Renal cortical epithelial cell (primary cell): Measurements from ENCODE around the gene ANKS1A. TPM values are rescaled to one million over a fixed set of nuclear protein-coding genes. Genes with fewer than 3 reads are reported as not detected.
"Not testable (repeated sequence)": the region's sequence is repeated elsewhere in the genome, so short reads cannot be mapped to it uniquely, and the experiment has no call there.

Experiments used
- DNase-seq: peaks from one replicate; pipeline ENCODE4 v3.0.0-alpha.2; 2011; ENCODE audit warnings: low read depth
- total RNA-seq: library from RNA; depleted of rRNA; stranded (reverse); fragments of >200 nt; gene quantifications from 2 replicates; pipeline ENCODE4 v1.2.3, GENCODE V29; 2014

Gene ANKS1A
- total RNA-seq, 1 donor from 2014 or later, result 24.5 TPM

DNA sequence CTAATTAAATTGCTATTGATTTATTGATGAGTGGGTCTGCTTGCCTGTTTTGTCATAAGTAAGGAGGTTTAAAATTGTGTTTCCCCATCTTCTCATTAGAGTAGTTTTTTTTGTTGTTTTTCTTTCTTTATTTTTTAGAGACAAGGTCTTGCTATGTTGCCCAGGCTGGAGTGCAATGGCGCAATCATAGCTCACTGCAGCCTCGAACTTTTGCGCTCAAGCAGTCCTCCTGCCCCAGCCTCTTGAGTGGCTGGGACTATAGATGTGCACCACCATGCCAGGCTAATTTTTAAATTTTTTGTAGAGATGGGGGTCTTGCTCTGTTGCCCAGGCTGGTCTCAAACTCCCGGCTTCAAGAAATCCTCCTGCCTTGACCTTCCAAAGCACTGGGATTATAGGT, 31.0 kb downstream of the ANKS1A start:
- no peak for DNase-seq

- peak; percentile 89 for DNase-seq
Observed at GRCh38 chr6:34922177-34922663, 33.2 kb downstream of the ANKS1A start.

DNA sequence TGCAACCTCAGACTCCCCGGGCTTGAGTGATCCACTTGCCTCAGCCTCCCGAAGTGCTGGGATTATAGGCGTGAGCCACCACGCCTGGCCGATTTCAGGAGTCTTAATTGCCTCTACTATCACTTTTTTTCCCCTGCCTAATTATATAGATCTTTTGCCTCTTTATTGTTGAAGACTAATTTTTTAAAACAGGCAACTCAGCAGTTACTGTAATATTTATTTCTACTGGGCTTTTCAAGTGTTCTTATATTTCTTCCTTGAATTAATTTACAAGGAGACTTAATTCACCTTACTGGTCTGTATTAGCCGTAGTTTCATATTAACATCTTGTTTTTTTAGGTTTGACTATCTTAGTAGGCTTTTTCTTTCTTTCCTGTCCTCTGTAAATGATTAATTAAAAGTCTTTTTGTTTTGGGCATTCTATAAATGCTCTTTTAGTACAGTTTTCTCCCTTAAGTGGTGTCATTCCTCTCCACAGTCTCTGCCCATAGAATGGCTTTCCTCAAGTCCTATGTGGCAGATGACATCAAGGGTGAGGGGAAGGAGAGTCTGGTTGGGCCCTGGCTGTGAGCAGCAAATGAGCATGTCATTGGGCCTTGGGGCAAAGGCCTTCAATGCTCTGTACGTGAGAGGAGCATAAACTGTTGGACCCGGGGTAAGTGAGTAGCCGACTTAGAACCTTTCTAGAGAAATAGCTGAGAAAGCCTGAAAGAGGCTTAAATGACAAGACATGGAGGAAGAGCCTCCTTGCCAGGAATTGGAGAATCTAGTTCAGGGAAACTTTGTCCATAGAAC, 36.0 kb downstream of the ANKS1A start:
- peak; percentile 59 for DNase-seq

DNA sequence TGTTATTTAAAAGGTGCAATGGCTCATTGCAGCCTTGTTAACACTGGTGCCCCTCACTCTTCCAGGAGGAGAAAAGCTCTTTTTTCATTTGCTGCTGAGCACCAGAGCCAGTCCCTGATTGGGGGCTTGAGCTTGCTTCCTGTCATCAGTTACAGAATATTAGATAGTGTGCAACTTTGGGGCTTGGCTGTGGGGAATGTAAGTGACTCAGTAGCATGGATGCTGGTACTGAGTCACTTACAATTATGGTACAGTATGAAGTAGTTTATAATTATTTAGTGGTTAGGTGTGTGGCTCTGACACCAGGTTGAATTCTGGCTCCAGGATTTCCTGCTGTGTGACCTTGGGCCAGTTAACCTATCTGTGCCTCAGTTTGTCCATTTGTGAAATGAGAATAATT, 37.6 kb downstream of the ANKS1A start:
- peak; percentile 76 for DNase-seq

GRCh38 chr6:34928220-34928619, 39.2 kb downstream of the ANKS1A start:
- DNase-seq, result no peak

GRCh38 chr6:34928695-34929094, 39.6 kb downstream of the ANKS1A start:
- DNase-seq, result no peak

- no peak for DNase-seq
Observed at GRCh38 chr6:34929241-34929978, 40.4 kb downstream of the ANKS1A start.

DNA sequence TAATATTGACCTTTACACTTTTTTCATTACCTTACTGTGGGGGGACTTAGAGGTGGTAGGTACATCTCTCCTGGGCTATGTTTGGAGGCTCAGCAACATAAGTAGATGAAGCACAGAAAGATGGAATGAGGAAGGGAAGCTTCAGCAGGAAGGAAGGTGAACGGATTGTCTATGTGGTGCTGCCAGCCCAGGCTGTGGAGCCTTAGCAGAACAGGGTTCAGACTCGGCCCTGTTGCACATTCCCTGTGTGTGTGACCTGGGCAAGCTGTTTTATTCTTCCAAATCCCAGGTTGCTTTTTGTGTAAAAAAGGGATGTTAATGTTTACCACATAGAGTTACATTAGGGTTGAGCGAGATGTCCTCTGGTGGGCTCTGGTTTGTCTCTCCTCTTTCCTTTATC, 41.2 kb downstream of the ANKS1A start:
- no peak for DNase-seq

DNA sequence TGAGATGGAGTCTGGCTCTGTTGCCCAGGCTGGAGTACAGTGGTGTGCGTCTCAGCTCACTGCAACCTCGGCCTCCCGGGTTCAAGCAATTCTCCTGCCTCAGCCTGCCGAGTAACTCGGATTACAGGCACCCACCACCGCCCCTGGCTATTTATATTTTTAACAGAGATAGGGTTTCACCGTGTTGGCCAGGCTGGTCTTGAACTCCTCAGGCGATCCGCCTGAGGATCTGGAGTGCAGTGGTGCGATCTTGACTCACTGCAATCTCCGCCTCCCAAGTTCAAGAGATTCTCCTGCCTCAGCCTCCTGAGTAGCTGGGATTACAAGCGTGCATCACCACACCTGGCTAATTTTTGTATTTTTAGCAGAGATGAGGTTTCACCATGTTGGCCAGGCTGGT, 43.1 kb downstream of the ANKS1A start:
- not testable (repeated sequence) for DNase-seq

GRCh38 chr6:34934516-34934915, 45.5 kb downstream of the ANKS1A start:
- DNase-seq, result peak; percentile 37

DNA sequence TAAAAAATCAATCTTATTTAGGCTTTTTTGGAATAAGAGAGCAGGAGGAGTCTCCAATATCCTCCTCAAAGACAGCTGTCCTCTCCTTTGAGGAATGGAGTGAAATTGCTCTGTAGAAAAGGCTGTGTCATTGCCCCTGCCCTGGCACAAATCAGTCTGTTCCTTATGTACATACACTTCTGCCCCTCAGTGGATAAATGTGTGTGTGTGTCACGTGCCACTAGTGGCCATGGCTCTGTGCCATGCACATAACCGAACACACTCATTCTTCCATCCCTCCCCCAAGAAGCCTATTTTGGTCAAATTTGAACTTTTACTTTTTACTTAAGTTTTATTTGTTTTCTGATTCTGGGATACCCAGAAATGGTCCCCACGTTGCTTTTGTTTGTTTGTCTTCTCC, 49.2 kb downstream of the ANKS1A start:
- no peak for DNase-seq

DNA sequence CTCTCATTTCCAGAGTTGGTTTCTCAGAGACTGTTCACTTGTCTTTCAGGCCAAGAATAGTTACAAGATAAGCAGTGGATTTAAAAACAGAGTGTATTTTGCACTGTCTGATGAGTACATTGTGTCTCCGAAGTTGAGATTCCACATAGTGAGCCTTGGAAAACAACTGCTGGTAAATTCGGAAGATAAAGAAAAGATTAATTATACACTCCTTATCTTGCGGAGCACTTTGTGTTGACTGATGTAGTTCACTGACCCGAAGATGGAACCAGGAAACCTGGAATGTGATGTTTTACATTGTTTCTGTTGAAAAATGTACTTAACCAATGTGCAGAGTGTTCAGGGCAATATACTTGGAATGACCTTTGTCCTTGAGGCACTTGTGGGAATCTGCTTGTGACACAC, 51.0 kb downstream of the ANKS1A start:
- no peak for DNase-seq

DNA sequence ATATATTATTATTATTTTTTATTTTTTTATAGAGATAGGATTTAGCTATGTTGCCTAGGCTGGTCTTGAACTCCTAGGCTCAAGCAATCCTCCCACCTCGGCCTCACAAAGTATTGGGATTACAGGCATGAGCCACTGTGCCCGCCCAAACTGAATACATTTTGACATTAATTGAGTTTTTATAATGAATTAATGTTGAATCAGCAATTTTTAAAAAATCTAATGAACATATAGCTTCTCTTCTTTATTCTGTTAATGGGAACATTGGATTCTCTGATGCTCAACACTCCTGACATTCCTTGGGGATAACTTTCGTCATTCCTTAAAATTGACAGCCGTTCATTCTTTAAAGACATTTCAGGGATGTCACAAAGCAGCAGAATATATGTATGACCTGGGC, 52.4 kb downstream of the ANKS1A start:
- no peak for DNase-seq

GRCh38 chr6:34945317-34945716, 56.3 kb downstream of the ANKS1A start:
- no peak for DNase-seq

DNA sequence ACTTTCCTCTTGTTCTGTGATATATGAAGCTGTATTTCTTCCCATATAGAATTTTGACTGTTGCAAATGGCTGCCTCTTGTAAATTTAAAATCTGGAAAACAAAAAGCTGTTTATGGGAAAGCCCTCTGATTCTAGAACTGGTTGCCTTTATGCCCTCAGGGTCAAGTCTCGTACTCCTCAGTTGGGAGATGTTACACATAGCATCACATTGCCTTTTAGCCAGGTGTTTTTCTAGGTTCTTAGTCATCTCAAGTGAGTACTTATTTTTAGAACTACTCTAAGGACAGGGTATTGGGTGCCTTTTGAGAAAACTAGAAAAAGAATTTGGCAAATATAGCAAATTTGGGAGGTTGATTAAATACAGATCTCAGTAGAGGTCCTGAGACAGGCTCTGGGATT, 58.5 kb downstream of the ANKS1A start:
- DNase-seq, result no peak

- no peak for DNase-seq
Observed at GRCh38 chr6:34949636-34950035, 60.6 kb downstream of the ANKS1A start.

DNA sequence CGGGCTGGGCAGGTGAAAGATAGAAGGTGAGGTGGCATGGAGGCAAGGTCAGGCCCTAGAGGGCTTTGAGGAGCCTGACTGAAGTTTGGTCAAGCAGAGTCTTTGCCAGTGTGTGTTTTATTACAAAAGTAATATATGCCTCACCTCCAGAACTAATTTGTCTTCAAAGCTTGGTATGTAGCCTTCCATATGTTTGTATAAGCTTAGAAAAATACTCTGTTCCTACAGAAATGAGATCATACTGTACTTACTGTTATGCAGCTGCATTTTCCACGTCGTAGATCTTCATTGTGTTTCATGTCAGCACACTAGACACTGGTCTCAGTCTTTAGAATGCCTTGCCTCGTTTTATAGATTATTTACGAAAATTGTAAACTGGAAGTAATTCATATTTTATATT, 61.8 kb downstream of the ANKS1A start:
- no peak for DNase-seq

DNA sequence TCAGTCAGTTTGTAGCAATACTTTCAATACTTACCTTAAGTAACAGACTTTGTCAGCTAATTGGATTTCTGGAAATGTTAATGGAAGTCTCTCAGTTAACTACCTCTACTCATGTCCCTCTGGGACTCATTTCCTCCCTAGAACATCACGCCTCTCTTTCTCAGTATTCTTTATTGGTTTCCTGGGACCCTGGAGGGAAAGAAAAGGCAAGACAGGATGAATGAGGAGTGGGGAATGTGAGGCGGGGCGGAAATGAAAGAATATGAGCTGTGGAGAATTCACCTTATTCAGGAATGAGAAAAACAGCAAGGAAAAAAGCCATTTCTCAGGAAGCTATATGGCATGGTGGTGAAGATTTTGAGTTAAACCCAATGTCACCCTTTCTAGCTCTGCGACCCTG, 62.7 kb downstream of the ANKS1A start:
- no peak for DNase-seq

DNA sequence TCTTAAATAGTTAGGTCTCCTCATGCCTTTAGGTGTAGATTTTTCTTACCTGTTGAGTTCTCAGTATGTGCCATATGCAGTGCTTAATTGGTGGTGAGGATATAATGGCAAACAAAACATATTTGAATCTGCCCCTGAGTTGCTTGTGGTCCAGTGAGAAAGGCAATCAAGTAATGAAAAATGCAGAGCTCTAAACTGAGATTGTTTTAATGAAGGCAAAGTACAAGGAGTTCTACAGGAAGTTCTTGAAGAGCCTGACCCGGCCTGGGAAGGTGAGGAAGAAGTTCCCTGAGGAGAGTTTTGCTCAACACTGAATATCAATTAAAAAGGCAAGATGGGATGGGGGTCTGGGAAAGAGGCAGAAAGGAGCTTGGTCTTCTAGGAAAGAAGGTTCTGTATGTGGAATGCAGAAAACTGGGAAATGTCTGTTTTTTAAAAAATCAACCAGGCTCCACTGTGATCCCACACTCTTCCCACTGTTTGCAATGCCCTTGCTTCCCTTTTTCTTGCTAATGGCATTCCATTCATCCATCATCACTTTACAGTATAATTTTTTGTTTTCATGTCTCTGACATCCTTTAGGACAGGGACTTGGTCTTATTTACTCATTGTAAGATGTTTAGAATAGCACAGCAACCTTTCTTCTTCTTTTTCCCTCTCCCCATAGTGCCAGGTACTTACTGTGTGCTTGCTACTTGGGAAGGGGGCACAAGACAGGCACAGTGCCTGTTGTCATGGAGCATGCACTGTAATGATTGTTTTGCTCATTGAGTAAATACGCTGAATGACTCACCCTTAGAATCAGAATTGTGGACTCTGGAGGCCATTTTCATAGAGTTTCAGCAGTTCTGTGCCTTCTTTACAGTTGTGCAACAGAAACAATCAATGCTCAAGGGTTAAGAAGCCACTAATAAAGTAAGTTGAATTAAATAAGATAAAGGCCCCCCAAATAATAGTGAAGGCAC, 64.3 kb downstream of the ANKS1A start:
- peak; percentile 91 for DNase-seq

DNA sequence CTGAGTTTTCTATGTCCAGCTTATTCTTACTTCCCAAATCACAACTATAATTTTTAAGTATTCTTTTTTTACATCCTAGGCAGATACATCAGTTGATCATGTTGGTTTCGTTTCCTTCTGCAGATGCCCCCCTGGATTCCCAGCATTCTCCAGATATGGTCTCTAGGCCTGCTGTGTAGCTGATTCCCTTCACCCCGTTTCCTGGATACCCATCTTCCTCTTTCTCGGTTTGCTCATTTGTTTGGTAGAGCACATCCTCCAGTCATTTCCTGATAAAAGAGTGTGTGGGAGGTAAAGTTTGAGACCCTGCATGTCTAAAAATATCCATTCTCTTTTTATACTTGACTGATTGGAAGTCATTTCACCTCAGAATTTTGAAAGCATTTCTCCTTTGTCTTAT, 66.4 kb downstream of the ANKS1A start:
- no peak for DNase-seq

DNA sequence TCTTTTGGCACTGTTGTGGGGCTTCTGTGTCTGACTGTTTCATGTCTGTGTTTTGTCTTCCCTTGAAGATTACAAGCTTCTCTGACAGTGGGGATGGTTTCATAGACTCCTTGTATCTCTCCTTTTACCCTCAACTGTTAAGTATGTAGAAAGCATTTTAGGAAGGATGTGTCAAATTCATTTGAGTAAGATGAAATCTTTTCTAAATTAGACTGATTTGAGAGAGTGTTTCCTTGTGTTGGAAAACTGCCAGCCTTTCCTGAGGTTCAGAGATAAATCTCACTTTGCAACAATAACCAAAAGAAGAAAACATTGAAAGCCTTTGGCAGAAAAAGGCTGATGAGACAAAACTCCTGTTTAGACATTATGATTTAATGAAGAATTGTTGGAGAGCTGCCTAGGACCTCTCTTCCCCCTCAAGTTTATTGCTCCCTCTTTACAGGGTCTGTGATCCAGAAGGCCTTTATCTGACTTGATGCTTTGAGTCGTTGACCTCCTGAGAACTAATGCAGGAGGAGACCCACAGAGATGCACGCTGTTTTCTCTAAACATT, 68.3 kb downstream of the ANKS1A start:
- no peak for DNase-seq

- no peak for DNase-seq
Observed at GRCh38 chr6:34958734-34959133, 69.7 kb downstream of the ANKS1A start.
